ENCODE data around the gene RCHY1. TPM values are rescaled to one million over a fixed set of nuclear protein-coding genes. Genes with fewer than 3 reads are reported as not detected.
"Not testable (repeated sequence)": the region's sequence is repeated elsewhere in the genome, so short reads cannot be mapped to it uniquely, and the experiment has no call there.

RCHY1 gene
- total RNA-seq, 4 donors from 2014 or later = 11.2 to 29.5 (median 22.6) TPM

- Histone ChIP-seq H3K36me3 (peaks cover 0 to 16% (median 3%) of the 10 kb centered on the region in 3 donors), H3K27me3 (no peaks in the 10 kb centered on the region), H3K9me3 (no peaks in the 10 kb centered on the region), H3K27ac (peak overlapping the region; percentile 86 to 99 (median 96)), H3K4me1 (peaks cover 0 to 65% (median 32%) of the 10 kb centered on the region in 4 donors), H3K4me3 (peak overlapping the region; percentile 52 to 83 (median 82))
- WGBS, 2 donors = 1% methylated on average over 12 of the region's 12 CpGs
- no peak for DNase-seq (ENCODE audit: low spot score in 2 of 2)
- TF ChIP-seq CTCF (IDR thresholded peaks at IDR 0.05) = no peak
- TF ChIP-seq POLR2A (IDR thresholded peaks at IDR 0.05) = no peak
- TF ChIP-seq EP300 (IDR thresholded peaks at IDR 0.05) = no peak
Observed at GRCh38 chr4:75513526-75514130, 575 bp downstream of the RCHY1 start.

DNA sequence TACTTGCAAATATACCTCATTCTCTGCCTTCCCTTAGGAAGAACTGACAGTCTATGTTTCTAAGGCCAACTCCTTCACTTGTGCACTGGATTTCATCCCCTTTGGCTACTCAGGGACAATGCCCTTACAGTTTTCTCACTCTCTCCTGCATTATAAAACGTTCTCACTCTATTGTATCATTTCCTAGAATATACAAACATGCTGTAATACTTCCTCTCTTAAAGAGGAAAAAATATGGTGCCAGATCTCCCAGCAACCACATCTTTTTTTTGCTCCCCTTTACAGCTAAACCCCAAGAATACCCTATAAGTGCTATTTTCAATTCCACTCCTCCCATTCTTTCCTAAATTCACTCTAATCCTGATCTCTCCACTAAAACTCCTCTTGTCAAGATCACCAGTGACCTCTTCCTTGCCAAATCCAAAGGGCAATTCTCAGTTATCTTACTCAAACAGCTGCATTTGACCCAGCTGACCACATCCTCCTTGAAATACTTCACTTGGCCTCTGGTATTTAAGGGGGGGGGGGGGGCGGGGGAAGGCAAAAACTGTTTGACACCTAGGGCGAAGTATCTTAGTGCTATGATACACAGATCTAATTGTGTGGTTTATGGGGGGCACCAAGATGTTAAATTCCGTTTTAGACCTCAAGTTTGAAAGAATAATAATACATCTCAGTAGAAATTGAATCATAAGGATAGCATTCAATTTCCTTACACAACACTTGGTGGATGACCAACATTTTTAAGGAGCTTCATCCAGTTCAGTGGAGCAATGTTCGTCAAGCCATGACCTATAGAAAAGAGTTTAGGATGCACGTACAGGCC, 1.6 kb downstream of the RCHY1 start:
- TF ChIP-seq CTCF (IDR thresholded peaks at IDR 0.05) (no peak), EP300 (IDR thresholded peaks at IDR 0.05) (no peak), POLR2A (IDR thresholded peaks at IDR 0.05) (no peak)
- peak overlapping the region; percentile 86 to 99 (median 96) for H3K27ac ChIP-seq
- no peak for DNase-seq (ENCODE audit: low spot score in 2 of 2)
- WGBS, 2 donors = 26 to 28% methylated on average over 6 of the region's 6 CpGs
- H3K27me3 ChIP-seq = no peaks in the 10 kb centered on the region
- H3K9me3 ChIP-seq = no peaks in the 10 kb centered on the region
- peaks cover 0 to 62% (median 32%) of the 10 kb centered on the region in 4 donors for H3K4me1 ChIP-seq
- peaks cover 0 to 13% (median 0%) of the 10 kb centered on the region in 3 donors for H3K36me3 ChIP-seq
- H3K4me3 ChIP-seq = peak overlapping the region in 3 of 4 donors; percentile 52 to 83 (median 80)

GRCh38 chr4:75511841-75512240, 2.4 kb downstream of the RCHY1 start:
- no peaks in the 10 kb centered on the region for H3K9me3 ChIP-seq
- H3K36me3 ChIP-seq = peaks cover 0 to 11% (median 0%) of the 10 kb centered on the region in 3 donors
- no peak for TF ChIP-seq EP300 (IDR thresholded peaks at IDR 0.05)
- TF ChIP-seq POLR2A (IDR thresholded peaks at IDR 0.05) = no peak
- TF ChIP-seq CTCF (IDR thresholded peaks at IDR 0.05) = no peak
- peak overlapping the region in 2 of 4 donors; percentile 54 to 99 for H3K27ac ChIP-seq
- no peak overlapping the region for H3K4me3 ChIP-seq
- DNase-seq (ENCODE audit: low spot score in 2 of 2) = no peak
- H3K4me1 ChIP-seq = peaks cover 0 to 55% (median 32%) of the 10 kb centered on the region in 4 donors
- no peaks in the 10 kb centered on the region for H3K27me3 ChIP-seq
- 46 to 57% methylated on average over 3 of the region's 3 CpGs for WGBS, 2 donors

DNA sequence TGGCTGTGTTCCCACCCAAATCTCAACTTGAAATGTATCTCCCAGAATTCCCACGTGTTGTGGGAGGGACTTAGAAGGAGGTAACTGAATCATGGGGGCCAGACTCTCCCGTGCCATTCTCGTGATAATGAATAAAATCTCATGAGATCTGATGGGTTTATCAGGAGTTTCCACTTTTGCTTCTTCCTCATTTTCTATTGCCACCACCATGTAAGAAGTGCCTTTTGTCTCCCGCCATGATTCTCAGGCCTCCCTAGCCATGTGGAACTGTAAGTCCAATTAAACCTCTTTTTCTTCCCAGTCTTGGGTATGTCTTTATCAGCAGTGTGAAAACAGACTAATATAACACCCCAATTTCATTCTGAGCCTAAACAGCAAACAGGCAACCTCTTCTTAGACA, 4.6 kb downstream of the RCHY1 start:
- not testable (repeated sequence) for DNase-seq (ENCODE audit: low spot score in 2 of 2); H3K4me3 ChIP-seq; H3K27me3 ChIP-seq; H3K27ac ChIP-seq; H3K9me3 ChIP-seq
- Histone ChIP-seq H3K36me3 (peaks cover 0 to 15% (median 0%) of the 10 kb centered on the region in 3 donors), H3K4me1 (peaks cover 0 to 40% (median 22%) of the 10 kb centered on the region in 4 donors)
- WGBS, 2 donors = 84 to 91% methylated on average over 4 of the region's 4 CpGs

DNA sequence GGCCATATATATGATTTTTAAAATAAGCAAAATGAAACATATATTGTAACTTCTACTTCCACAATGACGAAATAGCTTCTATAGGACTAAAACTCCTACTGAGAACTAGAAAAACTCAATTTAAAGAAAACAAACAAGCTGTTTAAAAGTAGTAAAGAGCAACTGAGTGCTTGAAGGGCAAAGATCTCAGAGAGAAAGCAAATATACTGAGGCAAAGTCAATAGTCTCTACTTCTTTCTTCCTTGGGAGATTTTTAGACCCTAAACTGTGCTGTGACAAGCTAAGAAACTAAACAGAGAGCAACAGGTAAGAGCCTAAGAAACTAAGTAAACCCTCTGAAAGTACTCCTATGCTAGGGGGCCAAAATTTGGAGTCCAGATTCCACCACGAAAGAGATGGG, 8.6 kb downstream of the RCHY1 start:
- no peak for TF ChIP-seq EP300 (IDR thresholded peaks at IDR 0.05)
- no peak for TF ChIP-seq POLR2A (IDR thresholded peaks at IDR 0.05)
- no peak for TF ChIP-seq CTCF (IDR thresholded peaks at IDR 0.05)
- H3K4me1 ChIP-seq = peaks cover 0 to 12% (median 0%) of the 10 kb centered on the region in 4 donors
- peaks cover 0 to 43% (median 0%) of the 10 kb centered on the region in 3 donors for H3K36me3 ChIP-seq

More for the DNA sequence above, 8.6 kb downstream of the RCHY1 start:
- DNase-seq (ENCODE audit: low spot score in 2 of 2) = no peak
- Histone ChIP-seq H3K4me3 (no peak overlapping the region), H3K9me3 (no peaks in the 10 kb centered on the region), H3K27me3 (no peaks in the 10 kb centered on the region), H3K27ac (no peak overlapping the region)
- WGBS, 2 donors = 84 to 93% methylated on average over 2 of the region's 2 CpGs
